ENCODE data around the gene DYSF.

DNA sequence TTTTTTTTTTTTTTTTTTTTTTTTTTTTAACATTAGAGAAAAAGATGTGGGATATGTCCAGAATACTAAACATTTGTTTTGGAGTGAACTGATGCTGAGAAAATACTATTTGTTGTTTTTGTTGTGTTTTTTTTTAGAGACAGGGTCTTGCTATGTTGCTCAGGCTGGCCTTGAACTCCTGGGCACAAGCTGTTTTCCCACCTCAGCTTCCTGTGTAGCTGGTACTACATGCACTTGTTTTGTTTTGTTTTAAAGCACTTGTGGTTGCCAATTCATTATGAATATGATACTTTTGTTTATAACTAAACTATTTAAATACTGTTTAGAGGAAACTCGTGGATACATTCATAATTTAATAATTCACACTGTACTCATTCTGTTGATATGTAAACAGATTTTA, 33.4 kb upstream of the DYSF start:
- TF ChIP-seq, protein P1, sequence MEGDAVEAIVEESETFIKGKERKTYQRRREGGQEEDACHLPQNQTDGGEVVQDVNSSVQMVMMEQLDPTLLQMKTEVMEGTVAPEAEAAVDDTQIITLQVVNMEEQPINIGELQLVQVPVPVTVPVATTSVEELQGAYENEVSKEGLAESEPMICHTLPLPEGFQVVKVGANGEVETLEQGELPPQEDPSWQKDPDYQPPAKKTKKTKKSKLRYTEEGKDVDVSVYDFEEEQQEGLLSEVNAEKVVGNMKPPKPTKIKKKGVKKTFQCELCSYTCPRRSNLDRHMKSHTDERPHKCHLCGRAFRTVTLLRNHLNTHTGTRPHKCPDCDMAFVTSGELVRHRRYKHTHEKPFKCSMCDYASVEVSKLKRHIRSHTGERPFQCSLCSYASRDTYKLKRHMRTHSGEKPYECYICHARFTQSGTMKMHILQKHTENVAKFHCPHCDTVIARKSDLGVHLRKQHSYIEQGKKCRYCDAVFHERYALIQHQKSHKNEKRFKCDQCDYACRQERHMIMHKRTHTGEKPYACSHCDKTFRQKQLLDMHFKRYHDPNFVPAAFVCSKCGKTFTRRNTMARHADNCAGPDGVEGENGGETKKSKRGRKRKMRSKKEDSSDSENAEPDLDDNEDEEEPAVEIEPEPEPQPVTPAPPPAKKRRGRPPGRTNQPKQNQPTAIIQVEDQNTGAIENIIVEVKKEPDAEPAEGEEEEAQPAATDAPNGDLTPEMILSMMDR (IDR thresholded peaks at IDR 0.05), result no peak
- TF ChIP-seq POLR2A (IDR thresholded peaks at IDR 0.05; ENCODE audit: low read depth) (no peak), EP300 (IDR thresholded peaks at IDR 0.05) (no peak), POLR2AphosphoS5 (IDR thresholded peaks at IDR 0.05) (no peak)
